Nephron progenitor cell (in vitro differentiated cells): Measurements from ENCODE around the gene INSC.

ENCODE experiments used
- DNase-seq: peaks from one replicate; pipeline ENCODE4 v3.0.0; 2021
- H3K27ac Mint-ChIP-seq: 2 replicates; pipeline ENCODE4 v1.8.0; 2021; ENCODE audit warnings: mild to moderate bottlenecking, moderate library complexity, mixed read lengths
- H3K27me3 Mint-ChIP-seq: 2 replicates; pipeline ENCODE4 v1.8.0; 2021; ENCODE audit warnings: mild to moderate bottlenecking, low read depth, mixed read lengths; ENCODE audit not compliant: poor library complexity
- H3K36me3 Mint-ChIP-seq: 2 replicates; pipeline ENCODE4 v1.8.0; 2021; ENCODE audit warnings: low read depth, mixed read lengths
- H3K4me1 Mint-ChIP-seq: 2 replicates; pipeline ENCODE4 v1.8.0; 2021; ENCODE audit warnings: mixed read lengths
- H3K4me3 Mint-ChIP-seq: 2 replicates; pipeline ENCODE4 v1.8.0; 2021; ENCODE audit warnings: mild to moderate bottlenecking, moderate library complexity, mixed read lengths
- H3K9me3 Mint-ChIP-seq: 2 replicates; pipeline ENCODE4 v1.8.0; 2021; ENCODE audit warnings: mild to moderate bottlenecking, moderate library complexity, mixed read lengths
- TF ChIP-seq, protein P1 (sequence below): fragments of 200-600 bp; sonication (generic); IDR thresholded peaks from 2 replicates; pipeline ENCODE4 v1.5.0; 2021; ENCODE audit warnings: antibody characterized with exemption

The INSC gene

DNA sequence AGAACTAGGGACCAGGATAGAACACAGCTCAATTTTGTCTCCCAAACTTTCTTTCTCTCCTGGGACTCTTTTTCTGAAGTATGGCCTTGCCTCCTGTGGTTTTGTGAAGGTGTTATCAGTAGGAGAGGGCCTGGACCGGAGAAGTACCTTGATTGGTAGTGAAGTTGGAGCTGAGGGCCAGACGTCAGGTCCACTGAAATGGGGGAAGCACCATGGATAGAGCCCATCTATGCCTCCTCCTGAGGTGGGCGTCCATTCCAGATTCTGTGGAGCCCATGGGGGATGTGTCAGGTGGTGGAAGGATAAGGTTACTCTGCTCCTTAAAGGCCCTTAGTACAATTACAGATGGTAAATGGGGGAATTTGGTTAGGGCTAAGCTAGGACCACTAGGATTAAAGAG lies 109.7 kb downstream of the INSC start:
- Mint-ChIP-seq H3K36me3 (no peaks in the 10 kb centered on the region), H3K4me3 (no peak overlapping the region), H3K27me3 (peaks cover 35% of the 10 kb centered on the region), H3K4me1 (peaks cover 7% of the 10 kb centered on the region), H3K27ac (no peak overlapping the region), H3K9me3 (no peaks in the 10 kb centered on the region)
- TF ChIP-seq, protein P1, sequence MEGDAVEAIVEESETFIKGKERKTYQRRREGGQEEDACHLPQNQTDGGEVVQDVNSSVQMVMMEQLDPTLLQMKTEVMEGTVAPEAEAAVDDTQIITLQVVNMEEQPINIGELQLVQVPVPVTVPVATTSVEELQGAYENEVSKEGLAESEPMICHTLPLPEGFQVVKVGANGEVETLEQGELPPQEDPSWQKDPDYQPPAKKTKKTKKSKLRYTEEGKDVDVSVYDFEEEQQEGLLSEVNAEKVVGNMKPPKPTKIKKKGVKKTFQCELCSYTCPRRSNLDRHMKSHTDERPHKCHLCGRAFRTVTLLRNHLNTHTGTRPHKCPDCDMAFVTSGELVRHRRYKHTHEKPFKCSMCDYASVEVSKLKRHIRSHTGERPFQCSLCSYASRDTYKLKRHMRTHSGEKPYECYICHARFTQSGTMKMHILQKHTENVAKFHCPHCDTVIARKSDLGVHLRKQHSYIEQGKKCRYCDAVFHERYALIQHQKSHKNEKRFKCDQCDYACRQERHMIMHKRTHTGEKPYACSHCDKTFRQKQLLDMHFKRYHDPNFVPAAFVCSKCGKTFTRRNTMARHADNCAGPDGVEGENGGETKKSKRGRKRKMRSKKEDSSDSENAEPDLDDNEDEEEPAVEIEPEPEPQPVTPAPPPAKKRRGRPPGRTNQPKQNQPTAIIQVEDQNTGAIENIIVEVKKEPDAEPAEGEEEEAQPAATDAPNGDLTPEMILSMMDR, result no peak
- DNase-seq, result no peak

DNA sequence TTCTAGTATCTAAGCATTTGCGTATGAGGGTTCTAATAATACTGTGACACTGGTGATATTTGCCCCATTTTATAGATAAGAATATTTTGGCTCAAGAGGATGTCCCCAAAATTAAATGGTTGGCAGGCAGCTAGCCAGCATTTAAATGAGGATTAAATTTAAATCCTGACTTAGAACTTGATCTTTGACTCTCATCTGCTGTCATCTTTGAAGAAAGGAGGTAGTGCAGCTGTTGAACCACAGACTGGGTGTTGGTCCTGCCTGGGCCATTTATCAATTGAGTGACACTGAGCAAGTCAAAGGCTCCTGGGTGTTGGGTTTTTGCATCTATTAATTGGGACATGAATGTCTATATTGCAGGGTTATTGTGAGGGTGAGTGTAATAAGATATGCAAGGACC lies 112.3 kb downstream of the INSC start:
- no peak for DNase-seq
- TF ChIP-seq, protein P1, result no peak
- H3K4me1 Mint-ChIP-seq, result peaks cover 7% of the 10 kb centered on the region
- no peaks in the 10 kb centered on the region for H3K36me3 Mint-ChIP-seq
- H3K27ac Mint-ChIP-seq, result no peak overlapping the region
- no peak overlapping the region for H3K4me3 Mint-ChIP-seq
- no peaks in the 10 kb centered on the region for H3K9me3 Mint-ChIP-seq
- peaks cover 30% of the 10 kb centered on the region for H3K27me3 Mint-ChIP-seq

DNA sequence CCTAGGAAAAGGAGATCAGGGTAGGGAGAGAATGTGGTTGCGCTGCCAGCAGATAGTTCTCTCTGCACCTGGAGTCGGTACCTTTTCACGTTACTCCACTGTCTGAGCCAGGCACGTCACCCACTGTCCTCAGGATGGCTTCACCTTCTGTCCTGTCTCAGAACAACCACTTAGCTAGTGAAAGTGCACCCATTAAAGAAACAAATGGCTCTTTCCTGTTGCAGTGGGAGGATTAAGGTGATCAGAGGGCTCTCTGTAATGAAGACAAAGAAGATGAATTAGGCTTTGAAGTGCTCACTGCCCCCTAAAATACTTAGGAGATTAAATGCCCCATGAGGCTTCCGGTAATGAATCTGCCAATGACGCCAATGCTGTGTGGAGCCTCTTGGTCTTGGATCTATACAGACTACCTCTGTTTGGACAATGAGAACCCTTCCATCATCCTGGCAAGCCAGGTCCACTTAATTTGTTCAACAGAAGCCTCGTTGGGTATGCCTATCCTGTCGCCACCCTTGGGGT lies 113.7 kb downstream of the INSC start:
- Mint-ChIP-seq H3K9me3 (no peaks in the 10 kb centered on the region), H3K36me3 (no peaks in the 10 kb centered on the region), H3K4me3 (no peak overlapping the region), H3K27ac (no peak overlapping the region), H3K27me3 (peaks cover 29% of the 10 kb centered on the region), H3K4me1 (peaks cover 12% of the 10 kb centered on the region)
- TF ChIP-seq, protein P1, result no peak
- no peak for DNase-seq

DNA sequence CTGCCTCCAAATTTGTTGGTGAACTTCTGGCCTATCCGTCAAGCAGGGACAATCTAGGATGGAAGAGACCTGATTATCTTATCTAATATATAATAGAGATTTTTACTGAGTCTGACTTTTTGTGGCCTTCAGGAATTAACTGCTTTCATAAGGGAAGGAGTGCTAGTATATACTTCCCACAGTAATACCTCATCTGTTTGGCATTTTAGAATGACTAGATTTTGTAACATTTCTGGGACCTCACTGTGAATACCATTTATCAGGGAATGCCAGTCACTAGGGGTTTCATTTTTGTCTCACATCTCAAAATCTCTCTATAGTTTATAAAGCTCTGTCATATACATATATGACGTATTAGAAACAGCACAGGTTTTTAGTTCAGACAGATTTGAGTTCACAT lies 114.3 kb downstream of the INSC start:
- Mint-ChIP-seq H3K36me3 (no peaks in the 10 kb centered on the region), H3K27me3 (peaks cover 33% of the 10 kb centered on the region), H3K27ac (no peak overlapping the region), H3K4me3 (no peak overlapping the region), H3K4me1 (peaks cover 17% of the 10 kb centered on the region), H3K9me3 (no peaks in the 10 kb centered on the region)
- TF ChIP-seq, protein P1, result no peak
- DNase-seq, result no peak

DNA sequence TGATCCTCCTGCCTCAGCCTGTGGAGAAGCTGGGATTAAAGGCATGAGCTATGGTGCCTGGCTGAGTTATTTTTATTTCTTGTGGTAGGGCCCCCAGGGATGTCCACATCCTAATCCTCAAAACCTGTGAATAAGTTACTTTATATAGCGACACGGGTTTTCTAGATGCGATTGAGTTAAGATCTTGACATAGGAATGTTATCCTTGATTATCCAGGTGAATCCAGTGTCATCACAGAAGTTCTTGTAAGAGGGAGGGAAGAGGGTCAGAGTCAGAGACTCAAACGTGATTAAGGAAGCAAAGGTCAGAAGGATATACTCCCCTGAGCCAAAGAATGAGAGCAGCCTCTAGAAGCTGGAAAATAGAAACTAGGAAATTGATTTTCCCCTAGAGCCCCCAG lies 117.8 kb downstream of the INSC start:
- Mint-ChIP-seq H3K4me1 (peaks cover 28% of the 10 kb centered on the region), H3K27me3 (peaks cover 12% of the 10 kb centered on the region)
- TF ChIP-seq, protein P1, result no peak

DNA sequence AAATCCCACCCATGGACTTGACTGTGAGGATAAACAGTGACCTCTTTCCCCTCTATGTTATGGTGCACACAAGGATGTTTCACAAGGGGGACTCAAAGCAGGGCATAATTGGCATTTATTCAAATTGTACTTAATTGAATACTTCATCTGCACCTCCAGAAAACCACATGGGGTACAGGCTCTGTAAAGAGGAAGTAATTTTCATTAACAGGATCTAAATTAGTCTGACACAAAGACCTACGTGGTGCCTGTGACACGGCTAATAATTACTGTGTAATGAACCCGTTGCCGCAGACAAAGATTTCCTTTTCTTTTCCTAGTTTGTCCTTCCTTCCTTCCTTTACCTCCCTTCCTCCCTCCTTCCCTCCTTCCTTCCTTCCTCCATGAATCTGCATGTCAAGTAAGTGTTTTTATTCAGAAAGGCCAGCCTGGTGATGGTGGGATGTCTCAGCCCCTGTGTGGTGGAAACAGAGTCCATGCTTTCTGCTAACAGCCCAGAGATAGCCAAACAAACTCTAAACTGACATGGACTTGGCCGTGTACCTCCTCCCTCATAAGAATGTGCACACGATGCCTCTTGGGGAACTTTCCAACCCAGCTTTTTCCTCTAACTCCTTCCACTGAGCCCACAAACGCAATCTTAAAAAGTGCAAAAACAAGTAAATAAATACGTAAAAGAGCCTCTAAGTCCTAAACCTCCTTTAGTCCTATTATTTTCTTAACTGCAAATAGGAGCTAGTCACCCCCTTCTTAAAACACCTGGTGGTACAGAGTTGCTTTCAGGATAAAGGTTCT lies 118.8 kb downstream of the INSC start:
- Mint-ChIP-seq H3K36me3 (no peaks in the 10 kb centered on the region), H3K4me1 (peaks cover 24% of the 10 kb centered on the region), H3K9me3 (peaks cover 4% of the 10 kb centered on the region), H3K4me3 (no peak overlapping the region), H3K27ac (no peak overlapping the region), H3K27me3 (peaks cover 12% of the 10 kb centered on the region)
- no peak for DNase-seq
- TF ChIP-seq, protein P1, result no peak

More for the DNA sequence above, 117.8 kb downstream of the INSC start:
- no peak for DNase-seq
- Mint-ChIP-seq H3K27ac (no peak overlapping the region), H3K9me3 (no peaks in the 10 kb centered on the region), H3K4me3 (no peak overlapping the region), H3K36me3 (no peaks in the 10 kb centered on the region)
